Retinal pigment epithelial cell (primary cell): ENCODE measurements around the gene ENTPD5.
"Not testable (repeated sequence)": the region's sequence is repeated elsewhere in the genome, so short reads cannot be mapped to it uniquely, and the experiment has no call there.

Source experiments
- DNase-seq: peaks from one replicate; pipeline ENCODE4 v3.0.0-alpha.2; 2010; ENCODE audit warnings: low read depth
- H3K4me3 ChIP-seq: 2 replicates; pipeline ENCODE4 v1.5.1; 2011; ENCODE audit warnings: mild to moderate bottlenecking, low read length, control low read depth, moderate library complexity
- CTCF ChIP-seq: conservative IDR thresholded peaks from 2 replicates; pipeline ENCODE4 v1.5.1; 2011; ENCODE audit warnings: low read depth, low read length, control low read depth, inconsistent platforms

ENTPD5 gene

DNA sequence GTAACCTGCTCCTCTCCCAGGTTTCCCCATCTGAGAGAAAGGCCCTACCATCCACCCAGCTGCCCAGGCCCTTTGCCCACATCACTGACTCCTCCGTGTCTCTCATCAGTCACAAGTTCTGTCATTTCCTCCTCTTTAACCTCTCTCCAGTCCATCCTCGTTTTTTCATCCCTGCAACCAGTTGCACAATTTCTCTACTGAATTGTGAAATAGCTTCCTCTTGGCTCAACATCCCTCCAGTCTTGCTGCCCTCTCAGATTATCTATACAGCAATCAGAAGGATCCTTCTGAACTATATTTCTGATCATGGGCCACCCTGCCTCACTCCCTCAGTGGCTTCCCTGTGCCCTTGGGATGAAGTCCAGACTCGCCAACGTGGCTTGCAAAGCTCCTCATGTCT lies 76.0 kb downstream of the ENTPD5 start:
- no peak for DNase-seq

DNA sequence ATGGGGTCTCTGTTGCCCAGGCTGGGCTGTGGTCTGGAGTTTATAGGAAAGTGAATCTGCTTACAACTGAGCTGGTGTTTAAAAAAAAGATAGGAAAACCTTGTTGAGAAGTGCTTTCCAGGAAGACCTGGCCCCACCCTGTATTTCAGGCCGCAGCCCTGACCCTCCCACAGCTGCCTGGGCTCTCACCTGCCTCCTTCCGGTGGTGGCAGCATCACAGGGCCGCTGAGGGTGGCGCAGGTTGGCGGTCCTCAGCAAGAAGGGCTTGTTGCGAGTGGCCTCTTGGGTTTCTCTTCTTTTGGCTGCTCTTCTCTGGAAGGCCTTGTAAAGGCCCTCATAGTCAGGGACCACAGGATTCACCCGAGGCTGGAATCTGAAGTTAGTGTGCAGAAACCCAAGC lies 76.9 kb downstream of the ENTPD5 start:
- TF ChIP-seq CTCF: no peak
- H3K4me3 ChIP-seq: no peak overlapping the region
- no peak for DNase-seq

More for the DNA sequence above, 76.0 kb downstream of the ENTPD5 start:
- H3K4me3 ChIP-seq: no peak overlapping the region
- TF ChIP-seq CTCF: no peak

- no peak for DNase-seq
- H3K4me3 ChIP-seq: no peak overlapping the region
- TF ChIP-seq CTCF: no peak
Measured at GRCh38 chr14:73937012-73937411, 82.1 kb downstream of the ENTPD5 start.

- no peak for TF ChIP-seq CTCF
- DNase-seq: no peak
- H3K4me3 ChIP-seq: no peak overlapping the region
Measured at GRCh38 chr14:73936548-73936947, 82.5 kb downstream of the ENTPD5 start.

- peak; percentile 44 for TF ChIP-seq CTCF
- DNase-seq: no peak
- H3K4me3 ChIP-seq: no peak overlapping the region
Measured at GRCh38 chr14:73935666-73936065, 83.4 kb downstream of the ENTPD5 start.

GRCh38 chr14:73924337-73924736 lies 94.8 kb downstream of the ENTPD5 start:
- no peak for TF ChIP-seq CTCF
- DNase-seq: no peak
- H3K4me3 ChIP-seq: no peak overlapping the region

GRCh38 chr14:73919457-73919856 lies 99.6 kb downstream of the ENTPD5 start:
- DNase-seq, H3K4me3 ChIP-seq: not testable (repeated sequence)

DNA sequence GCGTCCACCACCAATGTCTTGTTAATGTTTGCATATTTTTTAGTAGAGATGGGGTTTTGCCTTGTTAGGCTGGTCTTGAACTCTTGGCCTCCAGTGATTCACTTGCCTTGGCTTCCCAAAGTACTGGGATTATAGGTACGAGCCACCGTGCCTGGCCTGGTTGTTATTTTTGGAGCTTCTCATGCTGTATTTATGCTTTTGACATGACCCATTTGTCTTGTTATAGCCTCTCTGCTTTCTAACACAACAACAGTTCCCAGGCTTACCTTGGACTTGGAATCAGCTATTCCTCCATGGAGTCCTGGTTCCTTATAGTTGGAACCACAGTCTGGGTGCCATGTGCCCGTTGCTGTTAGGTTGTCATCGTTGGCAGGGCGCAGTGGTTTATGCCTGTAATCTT lies 102.8 kb downstream of the ENTPD5 start:
- no peak for DNase-seq
- TF ChIP-seq CTCF: no peak
- H3K4me3 ChIP-seq: no peak overlapping the region
